Activated T-helper 9 cell treated with anti-CD3 and anti-CD28 coated beads, Interleukin-2, amount 50 U/mL, for 16 hours (primary cell): Measurements from ENCODE around the gene LPGAT1.

ENCODE experiments used
- DNase-seq: peaks from one replicate; pipeline ENCODE4 v3.0.0-alpha.2; 2020; ENCODE audit warnings: low read depth

Gene LPGAT1

DNA sequence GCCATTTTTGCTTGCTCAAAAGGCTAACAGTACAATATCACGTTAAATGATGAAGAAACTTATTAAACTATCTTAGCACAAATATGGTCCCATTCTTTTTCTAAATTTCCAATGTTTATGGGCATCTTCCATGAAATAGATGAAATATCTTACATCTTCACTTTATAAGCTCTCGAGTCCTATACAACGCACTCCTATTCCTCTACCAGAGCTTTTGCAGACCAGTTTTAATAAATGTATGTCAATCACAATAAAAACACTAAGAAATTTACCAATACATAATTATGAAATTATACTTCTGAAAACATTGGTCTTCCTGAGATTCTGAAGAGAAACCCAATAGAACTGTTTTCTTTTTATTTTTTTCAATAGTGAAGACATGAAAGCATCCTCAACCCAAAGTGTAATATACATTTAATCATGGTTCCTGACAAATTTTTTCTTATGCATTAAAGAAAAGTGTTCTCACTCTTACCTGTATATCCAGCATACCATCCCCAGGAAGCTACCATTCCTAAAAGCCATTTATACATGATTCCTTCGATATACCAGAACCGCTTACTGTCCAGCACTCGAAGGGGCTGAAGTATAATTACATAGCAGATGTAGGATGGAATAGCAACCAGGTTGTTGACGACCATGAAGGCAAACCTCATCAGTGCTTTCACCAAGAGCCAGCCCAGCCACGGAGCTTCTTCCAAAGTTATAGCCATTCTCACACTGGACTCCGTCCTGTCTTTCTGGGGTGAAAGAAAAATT, 1.8 kb downstream of the LPGAT1 start:
- no peak for DNase-seq

DNA sequence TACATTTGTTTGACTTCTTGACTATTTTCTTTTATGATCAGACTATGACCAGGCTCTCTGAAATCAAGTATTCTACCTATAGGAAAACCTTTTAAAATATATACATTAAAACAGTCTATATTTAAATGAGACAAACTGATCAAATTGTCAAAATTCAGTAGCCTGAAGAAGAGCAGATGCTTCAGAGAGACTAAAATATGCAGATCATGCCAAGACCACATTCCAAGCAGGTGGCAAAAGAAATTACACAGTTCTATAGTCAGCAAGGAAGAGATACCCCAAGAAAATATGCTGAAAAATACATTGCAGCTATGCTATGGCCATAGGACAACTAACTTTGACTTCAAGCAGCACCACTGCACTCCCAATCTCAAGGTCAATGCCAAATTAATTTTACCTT, 3.5 kb downstream of the LPGAT1 start:
- no peak for DNase-seq

- no peak for DNase-seq
Observed at GRCh38 chr1:211825980-211826379, 4.6 kb downstream of the LPGAT1 start.

DNA sequence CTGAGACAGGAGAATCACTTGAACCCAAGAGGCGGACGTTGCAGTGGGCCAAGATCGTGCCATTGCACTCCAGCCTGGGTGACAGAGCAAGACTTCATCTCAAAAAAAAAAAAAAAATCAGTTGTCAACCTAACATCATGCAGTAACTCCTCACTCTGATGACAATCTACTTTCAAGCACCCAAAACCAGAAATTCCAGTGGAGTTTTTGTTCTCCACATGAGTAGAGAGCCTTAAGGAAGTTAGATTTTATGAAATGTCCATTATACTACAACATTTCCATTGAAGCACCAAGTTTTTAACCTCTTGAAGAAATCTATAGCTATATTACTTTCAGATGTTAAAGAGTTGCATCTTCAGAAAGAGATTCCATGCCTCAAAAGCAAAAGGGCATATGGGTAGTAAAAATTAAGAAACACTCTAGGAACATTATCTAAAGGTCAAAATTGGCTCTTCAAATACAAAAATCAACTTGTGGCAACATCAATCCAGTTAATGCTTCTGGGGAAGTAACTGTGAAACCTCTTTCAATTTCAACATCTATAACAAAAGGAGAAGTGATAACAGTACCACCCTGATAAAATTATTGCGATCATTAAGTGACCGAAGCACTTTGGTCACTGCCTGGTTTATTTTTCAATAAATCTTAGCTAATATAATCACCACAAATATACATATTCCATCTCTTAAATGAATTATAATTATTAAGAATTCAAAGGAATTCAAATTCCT, 7.7 kb downstream of the LPGAT1 start:
- no peak for DNase-seq

DNA sequence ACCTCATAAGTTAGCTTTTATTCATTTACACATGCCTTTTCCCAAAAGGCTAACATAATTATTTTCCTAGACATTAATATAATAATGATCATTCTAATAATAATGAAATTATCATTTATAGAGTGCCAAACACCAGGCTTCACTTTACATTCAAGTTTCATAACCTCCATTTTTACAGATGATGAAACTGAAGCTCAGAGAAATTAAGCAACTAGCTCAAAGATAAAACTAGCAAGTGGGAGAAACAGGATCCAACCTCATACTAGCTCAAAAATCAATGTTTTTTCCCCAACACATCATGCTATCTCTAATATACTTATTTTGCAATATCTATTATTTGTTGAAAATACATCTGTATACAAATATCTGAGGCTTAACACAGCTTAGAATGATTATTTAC, 14.0 kb downstream of the LPGAT1 start:
- DNase-seq: no peak

GRCh38 chr1:211814313-211814712, 16.2 kb downstream of the LPGAT1 start:
- no peak for DNase-seq

DNA sequence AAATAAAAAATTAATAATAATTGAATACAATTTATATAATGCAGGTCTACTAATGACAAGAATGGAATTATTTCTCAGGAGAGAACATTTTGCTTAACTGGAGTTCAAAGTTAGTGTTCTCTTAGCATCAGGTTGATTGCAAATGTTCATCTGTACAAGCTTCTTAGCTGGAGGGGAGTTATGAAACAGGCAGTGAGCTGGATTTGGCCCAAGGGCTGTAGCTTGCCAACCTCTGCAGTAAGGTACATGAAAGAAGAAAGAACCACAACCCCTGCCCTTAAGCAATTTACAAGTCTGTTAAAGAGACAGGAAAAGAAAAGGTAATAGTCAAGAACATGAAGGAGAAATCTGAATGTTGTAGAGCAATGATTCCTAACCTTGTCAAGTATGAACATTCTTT, 17.0 kb downstream of the LPGAT1 start:
- DNase-seq: no peak

DNA sequence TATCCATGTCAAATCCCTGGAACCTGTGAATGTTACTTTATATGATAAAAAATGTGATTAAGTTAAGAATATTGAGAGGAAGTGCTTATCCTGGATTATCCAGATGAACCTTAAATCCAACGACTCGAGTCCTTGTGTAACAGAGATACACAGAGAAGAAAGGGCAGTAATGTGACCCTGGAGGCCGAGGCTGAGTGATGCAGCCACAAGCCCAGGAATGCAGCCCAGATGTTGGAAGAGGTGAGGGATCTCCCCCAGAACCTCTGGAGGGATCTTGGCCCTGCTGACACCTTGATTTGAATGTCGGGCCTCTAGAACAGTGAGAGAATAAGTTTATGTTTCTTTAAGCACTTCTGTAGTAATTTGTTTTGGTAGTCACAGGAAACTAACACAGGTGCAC, 18.0 kb downstream of the LPGAT1 start:
- no peak for DNase-seq

- no peak for DNase-seq
Observed at GRCh38 chr1:211811848-211812247, 18.7 kb downstream of the LPGAT1 start.

DNA sequence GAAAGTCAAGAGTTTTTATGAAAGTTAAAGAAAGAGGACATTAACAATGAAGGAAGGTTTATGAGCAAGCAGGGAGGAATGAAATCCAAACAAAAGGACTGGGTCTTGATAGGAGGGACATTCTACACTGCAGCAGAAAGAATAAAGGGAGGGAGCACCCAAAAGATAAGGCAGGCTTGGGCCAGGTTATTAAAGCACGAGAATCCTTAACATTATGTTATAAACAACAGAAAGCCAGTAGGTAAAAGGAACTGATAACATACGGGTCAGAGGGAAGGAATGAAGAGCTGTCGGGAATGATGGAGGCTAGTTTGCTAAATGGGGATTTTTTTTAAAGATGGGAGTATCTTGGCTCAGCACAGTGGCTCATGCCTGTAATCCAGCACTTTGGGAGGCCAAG, 19.4 kb downstream of the LPGAT1 start:
- DNase-seq: no peak

DNA sequence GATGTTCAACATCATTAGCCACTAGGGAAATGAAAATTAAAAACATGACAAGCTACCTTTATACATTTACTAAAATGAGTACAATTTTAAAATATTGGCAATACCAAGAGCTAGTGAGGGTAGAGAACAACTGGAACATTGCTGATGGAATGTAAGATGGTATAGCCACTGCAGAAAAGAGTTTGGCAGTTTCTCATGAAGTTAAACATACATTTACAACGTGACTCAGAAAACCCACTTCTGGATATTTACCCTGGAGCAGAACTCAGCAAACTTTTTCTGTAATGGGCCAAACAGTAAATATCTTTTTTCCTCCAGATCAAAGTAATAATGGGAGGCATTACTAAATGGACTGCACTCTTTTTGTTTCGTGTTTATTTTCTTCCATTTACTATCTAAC, 22.1 kb downstream of the LPGAT1 start:
- DNase-seq: no peak

DNA sequence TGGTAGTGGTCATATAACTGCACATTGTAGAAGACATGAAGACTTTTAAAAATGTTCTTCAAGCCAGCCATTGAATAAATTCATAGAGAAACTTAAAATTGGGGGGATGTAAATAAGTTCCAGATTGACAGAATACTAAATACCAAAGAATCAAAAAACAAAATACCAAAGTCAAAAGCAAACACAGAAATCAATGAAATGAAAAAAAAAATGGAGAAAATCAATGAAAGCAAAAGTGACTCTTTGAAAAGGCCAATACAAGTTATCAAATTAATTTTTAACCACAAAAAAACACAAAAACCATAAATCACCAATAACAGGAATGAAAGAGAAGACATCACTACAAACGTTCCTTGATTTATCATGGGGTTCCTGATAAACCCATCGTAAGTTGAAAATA, 25.6 kb downstream of the LPGAT1 start:
- DNase-seq: no peak

DNA sequence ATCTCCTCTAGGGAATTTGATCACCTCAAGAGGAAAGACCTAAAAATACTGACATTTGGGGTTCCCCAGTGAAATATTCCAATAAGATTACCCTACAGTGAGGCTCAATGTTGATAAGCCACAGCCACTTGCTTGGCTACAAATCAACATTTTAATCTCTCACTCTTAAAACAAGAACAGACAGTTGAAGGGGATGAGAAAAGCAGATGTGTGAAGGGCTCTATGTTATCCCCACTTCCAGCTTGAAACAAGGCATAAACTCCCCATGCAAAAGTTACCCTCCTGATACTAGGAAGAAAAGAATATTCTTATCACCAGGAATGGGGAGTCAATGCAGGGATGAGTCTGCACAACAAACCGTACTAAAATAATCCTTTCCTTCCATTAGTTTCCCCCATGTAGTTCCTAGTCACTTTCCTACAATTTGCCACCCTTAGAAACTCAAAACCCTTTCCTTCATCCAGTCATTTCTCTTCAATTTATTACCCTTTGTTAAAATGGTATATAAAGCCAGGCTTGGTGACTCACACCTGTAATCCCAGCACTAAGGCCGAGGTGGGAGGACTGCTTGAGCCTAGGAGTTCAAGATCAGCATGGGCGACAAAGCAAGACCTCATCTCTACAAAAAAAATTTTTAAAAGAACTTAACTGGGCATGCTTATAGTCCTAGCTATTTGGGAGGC, 29.5 kb downstream of the LPGAT1 start:
- no peak for DNase-seq

- no peak for DNase-seq
Observed at GRCh38 chr1:211797994-211798393, 32.6 kb downstream of the LPGAT1 start.

DNA sequence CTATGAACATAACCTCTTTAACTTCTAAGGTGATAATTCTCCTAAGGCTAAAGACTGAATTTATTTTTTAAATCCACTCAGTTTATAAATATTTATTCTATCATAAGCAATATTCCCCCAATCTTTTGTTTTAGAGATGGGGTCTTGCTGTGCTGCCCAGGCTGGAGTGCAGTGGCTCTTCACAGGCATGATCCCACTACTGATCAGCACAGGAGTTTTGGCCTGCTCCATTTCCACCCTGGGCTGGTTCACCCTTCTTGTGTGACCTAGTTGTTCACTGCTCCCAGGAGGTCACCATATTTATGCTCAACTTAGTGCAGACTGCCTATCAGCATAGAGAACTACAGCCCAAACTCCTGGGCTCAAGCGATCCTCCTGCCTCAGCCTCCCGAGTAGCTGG, 38.6 kb downstream of the LPGAT1 start:
- DNase-seq: no peak

- DNase-seq: no peak
Observed at GRCh38 chr1:211789641-211790464, 40.7 kb downstream of the LPGAT1 start.

GRCh38 chr1:211788626-211789025, 41.9 kb downstream of the LPGAT1 start:
- DNase-seq: no peak

DNA sequence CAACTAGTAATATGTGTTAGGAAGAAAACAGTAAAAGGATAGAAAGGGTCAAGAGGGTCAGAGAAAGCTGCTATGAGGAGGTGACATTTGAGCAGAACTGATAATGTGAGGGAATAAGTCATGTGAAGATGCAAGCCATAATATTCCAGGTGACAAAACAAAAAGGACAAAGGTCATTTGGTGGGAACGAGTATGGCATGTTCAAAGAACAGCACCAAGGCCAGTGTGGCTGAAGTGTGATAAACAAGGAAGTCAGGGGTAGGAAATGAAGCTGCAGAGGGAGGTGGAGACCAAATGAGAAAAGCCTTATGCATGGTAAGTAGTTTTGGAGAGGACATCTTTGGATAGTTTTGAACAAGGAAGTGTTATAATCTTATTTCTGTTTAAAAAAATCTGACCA, 46.7 kb downstream of the LPGAT1 start:
- no peak for DNase-seq

DNA sequence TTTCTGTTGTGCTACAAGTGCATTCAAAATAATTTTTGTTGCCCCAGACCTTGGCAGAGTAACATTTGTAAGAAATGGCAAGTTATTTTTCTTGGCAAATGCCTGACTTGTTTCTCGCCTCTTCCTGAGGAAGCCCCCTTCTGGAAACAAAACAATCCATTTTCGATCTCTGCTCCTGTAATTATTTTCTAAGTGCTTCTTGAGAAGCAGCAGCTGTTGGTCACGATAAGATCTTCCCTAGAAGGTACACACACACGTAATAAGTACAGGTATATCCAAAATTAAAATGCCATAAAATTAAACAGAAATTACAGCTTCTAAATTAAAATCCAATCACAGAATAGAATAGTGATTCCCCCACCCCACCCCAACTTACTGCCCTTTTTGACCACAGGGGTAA, 47.3 kb downstream of the LPGAT1 start:
- DNase-seq: no peak

GRCh38 chr1:211781260-211781659, 49.3 kb downstream of the LPGAT1 start:
- no peak for DNase-seq

DNA sequence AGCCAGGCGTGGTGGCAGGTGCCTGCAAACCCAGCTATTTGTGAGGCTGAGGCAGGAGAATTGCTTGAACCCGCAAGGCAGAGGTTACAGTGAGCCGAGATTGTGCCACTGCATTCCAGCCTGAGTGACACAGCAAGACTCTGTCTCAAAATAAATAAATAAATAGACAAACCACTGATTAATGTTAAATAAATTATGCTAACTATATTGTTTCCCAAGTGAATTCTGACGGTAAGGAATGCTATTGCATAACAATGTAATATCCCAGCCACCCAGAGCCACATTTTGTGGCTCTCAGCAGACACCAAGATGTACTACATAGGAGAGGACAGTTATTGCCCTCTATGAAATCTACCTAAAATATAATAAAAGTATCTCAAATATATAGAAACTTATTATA, 55.4 kb downstream of the LPGAT1 start:
- DNase-seq: no peak

GRCh38 chr1:211764701-211765100, 65.9 kb downstream of the LPGAT1 start:
- DNase-seq: no peak
